CD8-positive, alpha-beta memory T cell (primary cell): ENCODE data around the gene CEP170. TPM values are rescaled to one million over a fixed set of nuclear protein-coding genes. Genes with fewer than 3 reads are reported as not detected.
"Not testable (repeated sequence)": the region's sequence is repeated elsewhere in the genome, so short reads cannot be mapped to it uniquely, and the experiment has no call there.

Experiments used
- CTCF ChIA-PET: fragments of 350-600 bp; sonication (Branson Sonifier 250); formaldehyde crosslinking; loops from one replicate; lab custom pipeline; 2021; ENCODE audit warnings: antibody characterized with exemption; lab: Charles Lee
- POLR2A ChIA-PET: fragments of 350-600 bp; sonication (Branson Sonifier 250); formaldehyde crosslinking; loops from one replicate; lab custom pipeline; 2021; ENCODE audit warnings: antibody characterized with exemption; lab: Charles Lee
- DNase-seq, 5 donors: peaks; one replicate each; pipeline versions ENCODE4 v3.0.0 to v3.0.0-alpha.2; 2020 to 2022; ENCODE audit warnings: mixed read lengths in 1 of 5
- H3K27ac ChIP-seq: one replicate; pipeline ENCODE4 v1.7.0; 2013; ENCODE audit warnings: low read depth, mild to moderate bottlenecking, low read length, moderate library complexity
- H3K27me3 ChIP-seq: 2 replicates; pipeline ENCODE4 v1.7.0; 2013; ENCODE audit warnings: low read length, mild to moderate bottlenecking; ENCODE audit not compliant: insufficient read depth, poor library complexity, severe bottlenecking
- H3K36me3 ChIP-seq: 2 replicates; pipeline ENCODE4 v1.7.0; 2013; ENCODE audit warnings: mild to moderate bottlenecking, low read length, moderate library complexity; ENCODE audit not compliant: insufficient read depth
- H3K4me1 ChIP-seq: 2 replicates; pipeline ENCODE4 v1.7.0; 2013; ENCODE audit warnings: mild to moderate bottlenecking, low read length, moderate library complexity; ENCODE audit not compliant: insufficient read depth
- H3K4me3 ChIP-seq: 2 replicates; pipeline ENCODE4 v1.7.0; 2013; ENCODE audit warnings: mild to moderate bottlenecking, low read length
- H3K9me3 ChIP-seq: 2 replicates; pipeline ENCODE4 v1.7.0; 2013; ENCODE audit warnings: mild to moderate bottlenecking, low read length
- H3K27ac Mint-ChIP-seq, 8 donors: one replicate each; pipeline ENCODE4 v1.8.0; 2020 to 2021; ENCODE audit warnings: mixed read lengths in 8 of 8, mild to moderate bottlenecking in 6 of 8, inconsistent platforms in 3 of 8, moderate library complexity in 3 of 8
- H3K27me3 Mint-ChIP-seq, 2 donors: one replicate each; pipeline ENCODE4 v1.8.0; 2020 to 2021; ENCODE audit warnings: mixed read lengths in 2 of 2, mild to moderate bottlenecking in 1 of 2, moderate library complexity in 1 of 2
- H3K36me3 Mint-ChIP-seq, 3 donors: one replicate each; pipeline ENCODE4 v1.8.0; 2020 to 2021; ENCODE audit warnings: mixed read lengths in 3 of 3, inconsistent platforms in 1 of 3, mild to moderate bottlenecking in 1 of 3
- H3K4me1 Mint-ChIP-seq, 3 donors: one replicate each; pipeline ENCODE4 v1.8.0; 2020 to 2021; ENCODE audit warnings: mixed read lengths in 3 of 3, inconsistent platforms in 1 of 3, mild to moderate bottlenecking in 1 of 3
- H3K4me3 Mint-ChIP-seq, 7 donors: one replicate each; pipeline ENCODE4 v1.8.0; 2020 to 2021; ENCODE audit warnings: mixed read lengths in 7 of 7, mild to moderate bottlenecking in 6 of 7, moderate library complexity in 4 of 7, inconsistent platforms in 2 of 7
- H3K9me3 Mint-ChIP-seq, 5 donors: one replicate each; pipeline ENCODE4 v1.8.0; 2020 to 2022; ENCODE audit warnings: mixed read lengths in 5 of 5, mild to moderate bottlenecking in 3 of 5, moderate library complexity in 2 of 5, inconsistent platforms in 1 of 5
- polyA plus RNA-seq: library from polyadenylated mRNA; unstranded; fragments of 300-500 nt; fragmentation: Illumina TruSeq; gene quantifications from one replicate; pipeline ENCODE4 v1.2.3, GENCODE V29; 2021
- total RNA-seq, 2 experiments: library from RNA; stranded (reverse); gene quantifications; one replicate each; pipeline ENCODE4 v1.2.3, GENCODE V29; 2021

Gene CEP170
- total and polyA plus RNA-seq, 3 experiments from 2014 or later: 7.4 to 36.5 (median 29.9) TPM

DNA sequence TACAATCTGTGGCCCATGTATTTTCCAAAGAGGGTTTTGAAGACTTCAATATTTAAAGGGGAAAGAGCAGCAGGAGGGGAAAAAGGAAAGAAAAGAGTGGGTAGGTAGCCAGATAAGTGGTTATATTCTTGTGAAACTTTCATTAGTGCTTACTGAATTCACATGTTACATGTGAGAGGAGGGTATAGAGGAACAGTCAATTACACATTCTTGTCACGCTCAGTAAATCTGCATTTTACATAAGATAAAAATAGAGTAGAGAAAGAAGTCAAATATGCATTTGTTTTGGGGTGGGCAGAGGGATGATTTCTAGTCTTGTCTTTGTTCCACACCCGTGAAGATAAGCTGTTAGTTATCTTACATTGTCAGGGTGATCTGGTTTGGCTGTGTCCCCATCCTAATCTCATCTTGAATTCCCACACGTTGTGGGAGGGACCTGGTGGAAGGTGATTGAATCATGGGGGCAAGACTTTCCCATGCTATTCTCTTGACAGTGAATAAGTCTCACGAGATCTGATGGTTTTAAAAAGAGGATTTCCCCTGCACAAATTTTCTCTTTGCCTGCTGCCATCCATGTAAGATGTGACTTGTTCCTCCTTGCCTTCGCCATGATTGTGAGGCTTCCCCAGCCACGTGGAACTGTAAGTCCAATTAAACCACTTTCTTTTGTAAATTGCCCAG, 149.3 kb downstream of the CEP170 start:
- H3K9me3 Mint-ChIP-seq, H3K27me3 ChIP-seq, DNase-seq, H3K36me3 Mint-ChIP-seq, CTCF ChIA-PET, H3K36me3 ChIP-seq, H3K4me1 Mint-ChIP-seq, H3K4me1 ChIP-seq, H3K27ac ChIP-seq, H3K9me3 ChIP-seq, POLR2A ChIA-PET, H3K4me3 ChIP-seq: not testable (repeated sequence)
- Mint-ChIP-seq H3K4me3 (peak overlapping the region in 1 of 7 donors; percentile 42), H3K27ac (peak overlapping the region in 2 of 8 donors; percentile 68 to 76), H3K27me3 (peaks cover 11% of the 10 kb centered on the region in 2 donors)

DNA sequence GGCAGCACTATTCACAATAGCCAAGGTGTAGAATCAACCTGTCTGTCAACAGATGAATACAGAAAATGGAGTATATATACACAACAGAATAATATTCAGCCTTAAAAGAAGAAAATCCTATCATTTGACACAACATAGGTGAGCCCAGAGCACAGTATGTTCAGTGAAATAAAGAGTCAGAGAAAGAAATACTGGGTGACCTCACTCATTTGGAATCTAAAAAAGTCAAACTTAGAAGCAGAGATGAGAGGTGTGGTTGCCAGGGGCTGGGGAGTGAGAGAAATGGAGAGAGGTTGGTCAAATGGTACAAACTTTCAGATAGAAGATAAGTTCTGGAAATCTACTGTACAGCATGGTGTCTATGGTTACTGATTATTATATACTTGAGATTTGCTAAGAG, 150.0 kb downstream of the CEP170 start:
- H3K4me3 Mint-ChIP-seq, H3K4me1 Mint-ChIP-seq, H3K36me3 ChIP-seq, H3K27me3 ChIP-seq, H3K36me3 Mint-ChIP-seq, DNase-seq, H3K9me3 ChIP-seq, POLR2A ChIA-PET, H3K4me1 ChIP-seq, CTCF ChIA-PET, H3K27ac ChIP-seq, H3K4me3 ChIP-seq, H3K9me3 Mint-ChIP-seq: not testable (repeated sequence)
- Mint-ChIP-seq H3K27ac (peak overlapping the region in 3 of 8 donors; percentile 0 to 71 (median 28)), H3K27me3 (peaks cover 10 to 11% of the 10 kb centered on the region in 2 donors)

DNA sequence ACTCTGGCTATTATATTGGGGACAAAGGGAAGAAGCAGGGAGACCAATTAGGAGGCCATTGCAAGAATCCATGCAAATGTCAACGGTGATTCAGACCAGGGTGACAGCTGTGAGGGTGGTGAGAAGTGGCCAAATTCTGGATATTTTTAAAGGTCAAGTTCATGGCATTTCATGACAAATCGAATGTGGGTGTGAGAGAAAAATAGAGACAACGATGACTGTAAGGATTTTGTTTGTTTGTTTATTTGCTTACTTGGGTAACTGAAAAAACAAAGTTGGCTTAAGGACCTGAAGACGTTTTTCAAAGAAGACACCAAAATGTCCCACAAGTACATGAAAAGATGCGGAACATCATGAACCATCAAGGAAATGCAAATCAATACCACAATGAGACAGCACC, 150.6 kb downstream of the CEP170 start:
- H3K4me3 ChIP-seq, CTCF ChIA-PET, H3K9me3 Mint-ChIP-seq, H3K27ac ChIP-seq, H3K4me1 Mint-ChIP-seq, H3K4me3 Mint-ChIP-seq, H3K27me3 ChIP-seq, H3K9me3 ChIP-seq, H3K36me3 Mint-ChIP-seq, H3K36me3 ChIP-seq, POLR2A ChIA-PET, H3K4me1 ChIP-seq, DNase-seq, H3K27me3 Mint-ChIP-seq: not testable (repeated sequence)
- H3K27ac Mint-ChIP-seq: peak overlapping the region in 2 of 8 donors; percentile 61 to 71

DNA sequence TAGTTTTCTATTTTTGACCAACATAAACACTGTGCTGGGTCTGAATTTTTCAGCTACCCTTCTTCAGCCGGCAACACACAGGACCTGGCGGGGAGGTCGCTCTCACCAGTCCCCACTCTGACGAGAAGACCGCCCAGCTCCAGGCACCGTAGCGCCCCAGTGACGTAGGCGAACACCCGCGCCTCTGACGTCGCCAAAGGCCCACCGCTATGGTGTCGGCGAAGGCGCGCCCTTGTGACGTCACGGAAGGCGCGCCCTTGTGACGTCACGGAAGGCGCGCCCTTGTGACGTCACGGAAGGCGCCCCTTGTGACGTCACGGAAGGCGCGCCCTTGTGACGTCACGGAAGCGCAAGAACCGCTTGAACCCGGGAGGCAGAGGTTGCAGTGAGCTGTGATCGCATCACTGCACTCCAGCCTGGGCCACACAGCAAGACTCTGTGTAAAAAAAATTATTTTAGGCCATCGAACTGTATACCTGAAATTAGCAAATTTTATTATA, 153.5 kb downstream of the CEP170 start:
- H3K36me3 ChIP-seq, CTCF ChIA-PET: not testable (repeated sequence)
- POLR2A ChIA-PET: interaction anchor here (1.2 kb wide), 1 partner anchor 154 kb away, joined by 4 read pairs; the partner anchor contains the start of genes CEP170 and SDCCAG8

DNA sequence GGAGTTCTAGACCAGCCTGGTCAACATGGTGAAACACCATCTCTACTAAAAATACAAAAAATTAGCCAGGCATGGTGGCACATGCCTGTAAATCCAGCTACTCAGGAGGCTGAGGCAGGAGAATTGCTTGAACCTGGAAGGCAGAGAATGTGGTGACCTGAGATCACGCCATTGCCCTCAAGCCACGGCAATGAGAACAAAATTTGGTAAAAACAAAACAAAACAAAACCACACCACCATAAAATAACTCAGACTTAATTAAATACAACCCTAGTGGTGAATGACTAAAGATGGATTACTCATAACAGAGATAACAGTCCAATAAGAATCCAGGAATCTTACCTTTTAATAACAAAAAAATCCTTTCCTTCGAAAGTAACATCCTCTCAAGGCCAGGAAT, 167.7 kb downstream of the CEP170 start:
- H3K27ac Mint-ChIP-seq, H3K4me3 ChIP-seq, DNase-seq, H3K4me1 ChIP-seq, H3K27me3 ChIP-seq, H3K4me3 Mint-ChIP-seq, H3K27ac ChIP-seq, H3K9me3 ChIP-seq, H3K27me3 Mint-ChIP-seq, H3K36me3 ChIP-seq, CTCF ChIA-PET, H3K4me1 Mint-ChIP-seq, POLR2A ChIA-PET, H3K36me3 Mint-ChIP-seq, H3K9me3 Mint-ChIP-seq: not testable (repeated sequence)

More for the DNA sequence above, 153.5 kb downstream of the CEP170 start:
- Mint-ChIP-seq H3K27ac (peak overlapping the region; percentile 88 to 99 (median 94)), H3K4me3 (peak overlapping the region; percentile 83 to 96 (median 87))
- not testable (repeated sequence) for H3K9me3 ChIP-seq, H3K27me3 ChIP-seq, H3K27me3 Mint-ChIP-seq, H3K9me3 Mint-ChIP-seq, H3K4me1 ChIP-seq, H3K36me3 Mint-ChIP-seq, H3K4me1 Mint-ChIP-seq
- peak; percentile 55 to 86 (median 67) for DNase-seq
- peak overlapping the region; percentile 39 for H3K4me3 ChIP-seq
- H3K27ac ChIP-seq: peak overlapping the region; percentile 79

Other genes starting within 250 kb of the CEP170 start
- gene SDCCAG8, start 760 bp upstream of the CEP170 start, total RNA-seq: 10 to 100 TPM; 17.8 to 18.3 TPM
- 22.3 TPM for gene SDCCAG8, start 760 bp upstream of the CEP170 start, polyA plus RNA-seq